Hepatocyte (in vitro differentiated cells): ENCODE data around the gene TRAPPC8.

Source experiments
- EZH2 ChIP-seq: fragments of 200-600 bp; sonication (generic); IDR thresholded peaks from 2 replicates; pipeline ENCODE4 v1.6.1; 2016; ENCODE audit warnings: antibody characterized with exemption, mild to moderate bottlenecking, borderline replicate concordance
- TF ChIP-seq, protein P1 (sequence below): fragments of 200-600 bp; sonication (generic); IDR thresholded peaks from 2 replicates; pipeline ENCODE4 v1.5.1; 2016; ENCODE audit warnings: antibody characterized with exemption, mild to moderate bottlenecking; ENCODE audit not compliant: poor library complexity

DNA sequence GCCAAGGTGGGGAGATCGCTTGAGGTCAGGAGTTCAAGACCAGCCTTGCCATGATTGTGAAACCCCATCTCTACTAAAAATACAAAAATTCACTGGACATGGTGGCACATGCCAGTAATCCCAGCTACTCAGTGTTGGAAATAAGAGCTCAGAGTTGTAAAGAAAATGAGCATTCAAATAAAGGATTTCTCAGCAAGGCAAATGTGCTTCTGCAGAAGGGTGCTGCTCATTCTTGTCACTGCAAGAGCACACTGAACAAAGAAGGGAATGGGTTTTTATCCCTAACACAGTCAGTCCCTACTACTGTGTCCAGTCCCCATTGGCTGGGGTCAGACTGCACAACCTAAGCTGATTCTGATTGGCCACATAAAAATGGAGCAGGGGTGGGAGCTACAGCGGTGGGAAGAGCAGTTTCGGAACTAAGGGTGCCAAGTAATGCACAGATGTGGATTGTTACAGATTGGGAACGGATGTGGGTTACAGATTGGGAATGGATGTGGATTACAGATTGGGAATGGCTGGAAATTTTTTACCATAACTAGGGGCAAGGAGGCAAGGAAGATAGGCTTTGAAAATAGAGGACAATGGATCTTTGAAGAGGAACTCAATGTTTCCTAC, 31.1 kb upstream of the TRAPPC8 start:
- TF ChIP-seq, protein P1, sequence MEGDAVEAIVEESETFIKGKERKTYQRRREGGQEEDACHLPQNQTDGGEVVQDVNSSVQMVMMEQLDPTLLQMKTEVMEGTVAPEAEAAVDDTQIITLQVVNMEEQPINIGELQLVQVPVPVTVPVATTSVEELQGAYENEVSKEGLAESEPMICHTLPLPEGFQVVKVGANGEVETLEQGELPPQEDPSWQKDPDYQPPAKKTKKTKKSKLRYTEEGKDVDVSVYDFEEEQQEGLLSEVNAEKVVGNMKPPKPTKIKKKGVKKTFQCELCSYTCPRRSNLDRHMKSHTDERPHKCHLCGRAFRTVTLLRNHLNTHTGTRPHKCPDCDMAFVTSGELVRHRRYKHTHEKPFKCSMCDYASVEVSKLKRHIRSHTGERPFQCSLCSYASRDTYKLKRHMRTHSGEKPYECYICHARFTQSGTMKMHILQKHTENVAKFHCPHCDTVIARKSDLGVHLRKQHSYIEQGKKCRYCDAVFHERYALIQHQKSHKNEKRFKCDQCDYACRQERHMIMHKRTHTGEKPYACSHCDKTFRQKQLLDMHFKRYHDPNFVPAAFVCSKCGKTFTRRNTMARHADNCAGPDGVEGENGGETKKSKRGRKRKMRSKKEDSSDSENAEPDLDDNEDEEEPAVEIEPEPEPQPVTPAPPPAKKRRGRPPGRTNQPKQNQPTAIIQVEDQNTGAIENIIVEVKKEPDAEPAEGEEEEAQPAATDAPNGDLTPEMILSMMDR: no peak
- TF ChIP-seq EZH2: no peak
